HS-5 (cell line): ENCODE measurements around the gene FAM20B.
"Not testable (repeated sequence)": the region's sequence is repeated elsewhere in the genome, so short reads cannot be mapped to it uniquely, and the experiment has no call there.

Experiments
- DNase-seq: peaks from one replicate; pipeline ENCODE4 v3.0.0-alpha.2; 2012; ENCODE audit warnings: low read depth

Gene FAM20B, protein sequence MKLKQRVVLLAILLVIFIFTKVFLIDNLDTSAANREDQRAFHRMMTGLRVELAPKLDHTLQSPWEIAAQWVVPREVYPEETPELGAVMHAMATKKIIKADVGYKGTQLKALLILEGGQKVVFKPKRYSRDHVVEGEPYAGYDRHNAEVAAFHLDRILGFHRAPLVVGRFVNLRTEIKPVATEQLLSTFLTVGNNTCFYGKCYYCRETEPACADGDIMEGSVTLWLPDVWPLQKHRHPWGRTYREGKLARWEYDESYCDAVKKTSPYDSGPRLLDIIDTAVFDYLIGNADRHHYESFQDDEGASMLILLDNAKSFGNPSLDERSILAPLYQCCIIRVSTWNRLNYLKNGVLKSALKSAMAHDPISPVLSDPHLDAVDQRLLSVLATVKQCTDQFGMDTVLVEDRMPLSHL

DNA sequence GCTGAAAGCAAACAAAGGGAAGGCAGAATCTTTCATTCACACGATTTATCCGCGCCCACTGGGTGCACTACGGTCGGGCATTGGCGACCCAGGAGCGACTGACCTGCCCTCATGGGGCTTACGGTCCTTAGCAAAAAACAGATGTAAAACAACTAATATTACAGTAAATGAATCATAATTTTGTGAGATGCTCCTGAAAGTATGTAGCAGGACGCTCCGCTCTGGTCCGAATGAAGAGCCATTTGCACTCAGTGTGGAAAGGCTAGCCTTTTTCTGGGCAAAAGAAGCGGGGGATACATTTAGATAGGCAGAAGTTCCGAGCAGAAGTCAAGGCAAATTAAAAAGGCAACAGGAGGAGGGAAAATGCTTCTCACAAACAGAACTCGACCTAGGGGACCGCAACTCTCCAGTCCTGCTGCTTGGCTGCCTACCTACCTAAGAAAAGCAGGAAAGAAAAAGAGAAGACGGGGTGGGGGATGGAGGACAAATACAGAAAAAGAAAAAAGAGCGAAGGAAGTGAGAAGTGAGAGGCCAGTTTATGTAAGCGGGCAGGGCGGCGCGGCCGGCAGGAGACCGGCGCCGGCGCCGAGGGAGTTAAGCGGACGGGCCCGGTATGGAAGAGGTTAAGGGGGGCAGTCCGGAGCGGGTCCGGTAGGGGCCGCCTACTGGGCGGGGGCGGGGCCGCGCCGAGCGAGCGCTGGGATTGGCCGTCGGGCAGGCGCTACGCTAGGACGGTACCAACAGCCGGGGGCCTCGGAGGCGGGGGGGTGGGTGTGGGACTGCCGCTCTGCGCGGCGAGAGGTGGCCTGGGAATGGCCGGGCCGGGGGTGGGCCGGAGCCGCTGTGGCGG lies at the start of gene FAM20B:
TSS of gene FAM20B (plus strand) at position 770 of the 850 bp plus-strand sequence. CDS start 17,954 bp downstream, outside the sequence.
- DNase-seq = peak; percentile 65

DNA sequence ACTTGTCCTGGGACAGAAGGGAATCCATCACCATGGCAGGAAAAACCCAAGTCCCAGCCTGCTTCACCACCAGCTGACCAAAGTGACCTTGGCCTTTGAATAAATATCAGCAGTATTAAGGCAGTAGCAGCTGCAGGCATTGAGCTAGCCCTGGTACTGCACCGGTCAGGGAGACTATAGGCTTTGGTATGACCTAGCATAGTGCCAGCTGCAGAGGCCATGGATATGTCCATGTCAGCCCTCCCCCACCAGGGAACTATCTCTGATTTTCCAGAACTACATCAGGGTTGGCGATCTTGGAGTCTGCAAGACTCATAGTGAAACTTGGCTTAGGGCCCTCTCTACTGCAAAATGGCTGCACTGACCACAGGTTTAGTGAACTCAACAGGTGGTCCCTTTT lies 49.2 kb upstream of the FAM20B start:
- no peak for DNase-seq

DNA sequence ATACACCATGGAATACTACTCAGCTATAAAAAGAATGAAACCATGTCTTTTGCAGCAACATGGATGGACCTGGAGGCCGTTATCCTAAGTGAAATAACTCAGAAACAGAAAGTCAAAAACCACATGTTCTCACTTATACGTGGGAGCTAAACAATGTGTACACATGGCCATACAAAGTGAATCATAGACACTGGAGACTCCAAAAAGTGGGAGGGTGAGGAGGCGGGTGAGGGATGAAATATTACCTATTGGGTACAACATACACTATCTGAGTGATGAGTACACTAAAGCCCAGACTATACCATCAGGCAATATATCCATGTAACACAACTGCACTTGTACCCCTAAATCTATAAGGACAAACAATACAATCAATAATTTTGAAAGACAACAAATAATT lies 39.5 kb upstream of the FAM20B start:
- DNase-seq = no peak

DNA sequence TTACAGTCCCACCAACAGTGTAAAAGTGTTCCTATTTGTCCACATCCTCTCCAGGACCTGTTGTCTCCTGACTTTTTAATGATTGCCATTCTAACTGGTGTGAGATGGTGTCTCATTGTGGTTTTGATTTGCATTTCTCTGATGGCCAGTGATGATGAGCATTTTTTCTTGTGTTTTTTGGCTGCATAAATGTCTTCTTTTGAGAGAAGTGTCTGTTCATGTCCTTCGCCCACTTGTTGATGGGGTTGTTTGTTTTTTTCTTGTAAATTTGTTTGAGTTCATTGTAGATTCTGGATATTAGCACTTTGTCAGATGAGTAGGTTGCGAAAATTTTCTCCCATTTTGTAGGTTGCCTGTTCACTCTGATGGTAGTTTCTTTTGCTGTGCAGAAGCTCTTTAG lies 37.5 kb upstream of the FAM20B start:
- DNase-seq = not testable (repeated sequence)

DNA sequence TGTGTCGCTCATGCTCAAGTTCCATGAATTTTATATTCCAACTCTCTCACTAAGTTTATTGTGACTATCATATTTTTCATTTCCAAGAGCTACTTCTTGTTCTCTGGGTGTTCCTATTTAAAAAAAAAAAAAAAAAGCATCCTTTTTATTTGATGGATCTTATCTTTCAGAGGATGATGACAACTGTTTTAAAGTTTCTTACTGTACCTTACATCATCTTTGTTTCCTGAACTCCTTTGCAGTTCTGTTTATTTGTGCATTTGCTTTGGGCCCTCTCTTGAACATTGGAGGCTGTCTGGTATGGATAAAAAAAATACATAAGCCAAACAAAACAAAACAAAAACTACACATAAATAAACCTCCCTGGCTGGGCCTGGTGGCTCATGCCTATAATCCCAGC lies 32.1 kb upstream of the FAM20B start:
- no peak for DNase-seq

DNA sequence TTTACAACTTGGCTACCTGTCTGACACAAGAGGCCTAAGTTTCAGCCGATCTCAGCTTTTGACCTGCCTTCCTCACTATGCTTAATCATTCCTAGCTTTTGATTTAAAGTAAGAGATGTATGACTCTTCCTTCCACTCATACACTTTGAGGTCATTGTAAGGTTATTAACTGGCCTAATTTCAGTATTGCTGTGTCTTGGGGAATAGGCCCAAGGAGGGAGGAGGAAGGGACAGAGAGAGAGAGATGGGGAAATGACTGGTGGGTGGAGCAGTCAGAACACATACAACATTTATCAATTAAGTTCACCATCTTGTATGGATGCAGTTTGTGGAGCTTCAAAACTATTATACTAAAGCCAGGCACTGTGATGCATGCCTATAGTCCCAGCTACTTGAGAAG lies 28.3 kb upstream of the FAM20B start:
- DNase-seq = no peak

DNA sequence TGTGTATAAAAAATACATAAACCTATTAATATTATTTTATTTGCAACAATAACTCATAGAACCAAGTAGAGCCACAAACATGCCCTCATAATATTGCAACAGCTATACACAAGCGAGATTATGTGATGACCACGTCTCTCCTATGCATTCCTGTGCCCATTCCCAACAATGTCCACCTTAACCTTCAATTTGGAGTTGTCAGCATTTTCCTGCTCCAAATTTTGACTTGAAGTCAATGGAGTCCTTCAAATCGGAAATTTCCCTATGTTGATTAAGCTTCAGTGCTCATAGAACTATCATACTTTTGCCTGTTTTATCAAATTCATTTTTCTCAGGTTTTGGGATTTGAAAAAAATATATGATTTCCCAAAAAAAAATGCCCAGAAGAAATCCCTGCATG lies 27.4 kb upstream of the FAM20B start:
- no peak for DNase-seq

DNA sequence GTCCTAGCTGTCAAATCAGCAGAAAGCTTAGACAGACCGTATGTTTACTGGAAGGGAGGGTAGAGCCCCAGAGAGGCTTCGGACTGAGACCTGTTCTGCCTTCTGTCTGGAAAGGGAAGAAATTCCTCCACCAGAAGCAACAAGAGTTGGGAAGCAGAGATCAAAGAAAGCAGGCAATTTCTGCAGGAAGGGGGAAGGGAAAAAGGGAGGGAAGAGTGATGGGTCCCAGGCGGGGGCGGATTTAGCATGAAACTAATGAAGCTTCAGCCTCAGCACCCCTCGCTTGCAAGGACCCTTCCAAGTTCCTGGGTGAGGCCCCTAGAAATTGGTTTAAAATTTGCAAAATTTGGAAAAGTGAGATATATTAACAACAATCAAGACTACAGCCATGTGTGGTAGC lies 26.6 kb upstream of the FAM20B start:
- DNase-seq = no peak

DNA sequence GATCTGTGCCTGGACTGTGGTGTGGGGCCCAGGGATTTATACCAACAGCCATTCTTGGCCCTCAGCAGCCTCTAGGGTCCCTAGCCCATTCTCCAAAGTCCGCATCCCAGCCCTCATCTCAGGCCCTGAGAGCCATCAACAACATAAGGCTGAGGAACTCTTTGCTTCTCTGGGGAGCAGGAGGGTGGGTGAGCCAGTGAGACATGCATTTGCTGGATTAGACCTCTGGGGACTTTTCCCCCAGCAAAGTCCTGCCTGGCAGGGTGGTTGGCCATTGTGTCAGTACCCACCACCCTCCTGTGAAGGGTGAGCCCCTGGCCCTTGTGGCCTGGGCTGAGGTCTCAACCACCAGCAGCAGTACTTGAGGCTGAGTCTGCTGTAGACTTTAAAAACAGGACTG lies 24.2 kb upstream of the FAM20B start:
- DNase-seq = no peak

DNA sequence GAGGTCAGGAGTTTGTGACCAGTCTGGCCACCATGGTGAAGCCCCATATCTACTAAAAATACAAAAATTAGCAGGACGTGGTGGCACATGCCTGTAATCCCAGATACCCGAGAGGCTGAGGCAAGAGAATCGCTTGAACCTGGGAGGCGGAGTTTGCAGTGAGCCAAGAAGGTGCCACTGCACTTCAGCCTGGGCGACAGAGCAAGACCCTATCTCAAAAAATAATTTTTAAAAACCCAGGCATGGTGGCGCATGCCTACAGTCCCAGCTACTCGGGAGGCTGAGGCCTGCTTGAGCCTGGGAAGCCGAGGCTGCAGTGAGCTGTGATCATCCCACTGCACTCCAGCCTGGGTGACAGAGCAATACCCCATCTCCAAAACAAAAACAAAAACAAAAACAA lies 23.6 kb upstream of the FAM20B start:
- not testable (repeated sequence) for DNase-seq

DNA sequence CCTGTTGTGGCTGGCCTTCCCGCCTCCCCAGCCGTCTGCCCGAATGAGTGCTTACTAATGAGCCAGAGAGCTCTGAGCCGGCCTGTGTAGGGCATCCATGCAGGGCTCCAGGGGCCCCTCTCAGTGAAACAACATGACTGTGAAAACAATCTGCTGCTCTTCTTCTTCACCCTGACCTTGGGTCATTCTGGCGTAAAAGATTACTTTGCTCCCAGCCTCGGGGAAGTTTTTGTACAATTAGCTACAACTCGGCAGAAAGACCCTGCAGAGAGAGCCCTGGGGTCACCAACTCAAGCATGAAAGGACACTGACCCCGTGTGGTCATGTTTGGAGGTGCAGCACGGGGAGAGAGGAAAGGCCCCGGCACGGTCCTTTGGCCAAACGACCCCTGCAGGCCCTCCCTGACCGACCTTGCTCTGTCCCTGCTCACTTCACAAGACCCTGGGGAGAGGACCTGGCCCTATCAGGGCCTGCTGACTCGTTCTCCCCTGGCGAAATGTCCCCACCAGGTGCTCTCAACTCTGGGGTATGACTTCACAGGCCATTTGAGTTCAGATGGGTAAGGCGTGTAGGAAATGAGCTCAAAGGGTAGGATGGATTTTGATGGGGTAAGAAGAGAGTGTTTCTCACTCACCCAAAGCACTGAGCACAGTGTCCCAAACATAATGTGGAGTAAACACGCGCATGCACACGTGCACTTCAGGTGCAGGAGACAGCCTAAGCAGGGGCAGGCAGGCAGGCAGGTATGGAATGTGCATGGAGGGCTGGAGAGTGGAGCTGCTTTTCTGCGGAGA lies 22.9 kb upstream of the FAM20B start:
- no peak for DNase-seq

DNA sequence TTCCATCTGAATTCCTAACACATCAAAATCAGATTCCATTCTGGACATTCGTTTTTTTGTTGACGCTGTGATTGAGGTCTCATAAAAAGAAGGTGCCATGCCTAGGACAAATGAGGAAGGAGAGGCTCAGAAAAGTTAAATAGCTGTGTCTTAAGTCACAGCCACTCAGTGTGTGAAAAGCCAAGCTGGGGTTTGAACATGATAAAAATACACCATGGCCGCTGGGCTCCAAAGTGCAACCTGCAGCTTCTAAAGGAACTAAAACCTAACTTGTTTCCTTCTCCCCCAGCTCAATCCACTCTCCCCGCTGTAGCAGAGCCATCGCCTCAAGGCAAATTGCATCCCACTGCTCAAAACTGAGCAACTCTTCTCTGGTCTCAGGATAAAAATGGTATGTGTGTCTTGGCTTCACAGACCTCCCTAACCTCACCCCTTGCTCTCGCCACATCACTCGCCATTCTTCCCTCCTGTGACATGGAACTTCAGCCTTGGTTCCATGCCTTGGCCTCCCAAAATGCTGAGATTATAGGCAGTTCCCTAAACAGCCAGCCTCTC lies 22.1 kb upstream of the FAM20B start:
- DNase-seq = no peak

DNA sequence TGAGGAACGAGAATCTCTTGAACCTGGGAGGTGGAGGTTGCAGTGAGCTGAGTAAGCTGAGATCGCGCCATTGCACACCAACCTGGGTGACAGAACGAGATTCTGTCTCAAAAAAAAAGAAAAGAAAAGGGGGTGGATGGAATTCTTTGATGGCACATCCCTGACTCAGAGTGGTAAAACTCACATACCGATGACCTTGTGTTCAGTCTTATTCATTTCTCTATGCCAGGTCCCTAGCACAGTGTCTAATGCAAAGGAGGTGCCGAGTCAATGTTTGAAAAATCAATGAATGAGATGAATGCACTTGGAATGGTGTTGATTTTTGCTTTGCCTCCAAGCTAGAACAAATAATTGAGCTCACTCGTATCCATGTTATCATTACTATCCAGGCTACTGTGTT lies 18.5 kb upstream of the FAM20B start:
- no peak for DNase-seq

DNA sequence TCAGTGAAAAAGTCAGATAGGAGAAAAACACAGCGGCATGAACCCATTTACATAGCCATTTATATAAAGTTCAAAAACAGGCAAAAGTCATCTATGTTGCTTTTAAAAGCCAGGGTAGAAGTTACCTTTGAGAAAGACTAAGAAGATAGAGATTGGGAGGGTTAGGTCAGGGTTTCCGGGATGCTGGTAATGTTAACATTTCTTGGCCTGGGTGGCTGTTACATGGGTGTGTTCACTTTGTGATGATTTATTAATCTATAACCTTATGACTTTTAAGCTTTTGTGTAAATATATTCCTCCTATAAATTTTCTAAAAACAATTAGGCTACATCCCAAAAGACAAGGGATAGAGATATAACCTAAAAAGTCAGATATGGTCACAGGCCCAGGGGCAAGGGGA lies 15.0 kb upstream of the FAM20B start:
- DNase-seq = no peak

DNA sequence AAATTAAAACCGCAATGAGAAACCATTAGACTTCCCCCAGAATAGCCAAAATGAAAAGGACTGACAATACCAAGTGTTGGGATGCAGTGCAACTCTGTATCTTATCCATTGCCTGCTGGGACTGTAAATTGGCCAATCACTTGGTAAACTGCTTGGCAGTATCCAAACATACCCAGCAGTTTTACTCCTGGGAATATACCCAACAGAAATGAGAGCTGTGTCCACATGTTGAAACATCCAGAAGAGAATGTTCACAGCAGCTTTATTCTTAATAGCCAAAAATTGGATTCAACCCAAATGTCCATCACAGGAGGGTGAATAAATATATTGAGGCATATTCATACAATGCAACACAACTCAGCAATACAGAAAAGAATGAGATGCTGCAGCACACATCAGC lies 13.7 kb upstream of the FAM20B start:
- DNase-seq = no peak

DNA sequence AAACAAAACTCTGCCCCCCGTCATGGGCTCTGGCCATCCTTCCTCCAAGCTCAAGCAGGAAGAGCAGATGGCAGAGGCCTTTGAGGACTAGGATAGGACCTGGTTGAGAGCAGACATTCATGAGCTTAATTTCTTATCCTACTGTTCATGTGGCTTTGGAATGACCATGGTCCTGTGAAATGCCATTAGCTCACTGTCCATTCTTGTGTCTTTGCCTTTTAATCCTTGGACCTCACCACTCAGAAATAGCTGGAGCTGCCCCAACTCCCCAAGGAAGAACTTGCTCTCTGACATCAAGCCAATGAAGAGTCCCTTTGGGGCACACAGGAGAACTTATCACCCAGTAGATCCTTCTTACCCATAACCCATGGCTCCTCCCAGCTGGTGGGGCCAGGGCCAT lies 11.6 kb upstream of the FAM20B start:
- no peak for DNase-seq

DNA sequence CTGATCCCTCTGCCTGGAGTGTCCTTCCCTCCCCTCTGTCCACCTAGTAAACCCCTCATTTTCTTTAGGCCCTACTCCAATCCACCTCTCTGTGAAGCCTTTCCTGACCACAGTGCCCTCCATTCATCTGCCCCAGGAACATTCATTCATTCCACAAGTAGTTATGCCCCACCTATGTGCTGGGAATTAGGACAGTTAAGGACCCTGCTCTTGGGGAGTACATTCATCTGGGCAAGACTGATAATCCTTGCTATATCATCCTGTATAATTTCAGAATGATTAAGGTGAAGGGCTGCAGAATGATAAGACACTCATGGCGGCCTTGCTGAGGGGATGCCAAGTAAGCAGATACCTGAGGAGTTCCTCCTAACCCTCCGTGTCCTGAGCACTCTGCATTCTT lies 10.3 kb upstream of the FAM20B start:
- DNase-seq = no peak

DNA sequence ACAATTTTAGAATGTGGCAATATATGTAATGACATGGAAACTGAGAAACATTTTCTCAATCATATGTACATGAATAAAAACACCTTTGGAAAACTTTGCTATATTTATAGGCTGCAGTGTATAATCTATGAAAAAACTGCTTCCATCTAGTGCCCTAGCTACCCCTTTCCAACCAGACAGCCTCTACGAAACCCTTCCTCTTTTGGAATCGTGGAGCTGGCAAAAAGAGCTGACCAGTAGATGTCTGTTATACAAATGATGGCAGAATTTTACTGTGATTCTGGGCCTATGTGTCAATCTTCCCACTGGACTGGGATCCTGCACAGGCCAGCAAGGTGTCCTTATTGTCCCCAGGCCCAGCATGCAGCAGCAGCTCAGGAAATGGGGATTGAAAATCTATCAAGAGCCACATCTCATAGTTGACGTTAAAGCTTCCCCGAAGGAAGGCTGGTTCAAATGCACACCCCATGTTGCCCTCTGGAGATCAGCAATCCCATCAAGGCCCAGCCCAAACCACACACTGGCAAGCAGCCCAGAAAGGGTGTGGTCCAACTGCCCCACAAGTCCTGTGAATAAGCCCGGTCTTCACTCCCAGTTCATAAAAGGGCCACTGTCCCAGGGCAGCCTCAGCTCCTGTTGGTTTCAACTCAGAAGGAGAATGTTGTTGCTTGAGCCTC lies 8.8 kb upstream of the FAM20B start:
- DNase-seq = peak; percentile 69

DNA sequence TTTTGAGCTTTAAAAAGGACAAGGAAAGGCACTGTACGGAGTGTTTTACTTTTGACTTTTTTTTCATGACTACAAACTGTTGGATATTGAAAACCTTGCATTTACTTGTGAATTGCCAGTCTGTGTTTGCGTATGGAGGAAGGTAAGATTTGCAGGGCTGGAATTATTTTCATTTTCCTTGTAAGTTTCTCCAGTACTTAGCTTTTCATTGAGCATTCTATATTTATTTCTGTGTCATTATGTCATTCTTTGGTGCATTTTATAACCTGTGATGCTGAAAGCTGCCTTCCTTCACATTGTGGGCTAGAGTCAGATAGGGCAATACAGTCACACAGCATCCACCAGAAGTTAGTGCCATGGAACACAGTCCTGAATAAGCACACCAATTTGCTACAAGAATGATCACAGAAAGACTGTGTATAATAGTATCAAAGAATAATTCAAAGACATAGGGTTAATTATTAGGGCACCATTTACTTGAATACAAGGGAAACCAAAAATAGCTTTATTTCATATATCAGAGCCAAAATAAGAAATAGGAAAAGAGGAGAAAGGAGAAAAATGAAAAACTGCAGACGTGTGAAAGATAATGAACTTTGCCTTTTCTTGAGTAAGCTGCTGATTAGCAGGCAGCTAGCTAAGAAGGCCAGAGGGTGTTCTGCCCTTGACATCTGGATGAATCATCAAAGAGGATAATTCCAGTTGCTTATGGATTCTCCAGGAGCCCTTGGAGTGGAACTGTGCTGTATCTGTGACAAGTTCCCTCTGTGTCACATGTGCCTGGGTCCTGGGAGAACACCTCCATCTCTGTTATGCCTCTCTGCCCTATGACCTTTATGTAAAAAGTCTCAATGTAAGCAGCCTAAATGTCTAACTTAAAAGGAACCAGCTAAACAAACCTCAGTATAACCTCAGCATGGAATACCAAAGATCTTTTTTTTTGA lies 8.0 kb upstream of the FAM20B start:
- DNase-seq = no peak

DNA sequence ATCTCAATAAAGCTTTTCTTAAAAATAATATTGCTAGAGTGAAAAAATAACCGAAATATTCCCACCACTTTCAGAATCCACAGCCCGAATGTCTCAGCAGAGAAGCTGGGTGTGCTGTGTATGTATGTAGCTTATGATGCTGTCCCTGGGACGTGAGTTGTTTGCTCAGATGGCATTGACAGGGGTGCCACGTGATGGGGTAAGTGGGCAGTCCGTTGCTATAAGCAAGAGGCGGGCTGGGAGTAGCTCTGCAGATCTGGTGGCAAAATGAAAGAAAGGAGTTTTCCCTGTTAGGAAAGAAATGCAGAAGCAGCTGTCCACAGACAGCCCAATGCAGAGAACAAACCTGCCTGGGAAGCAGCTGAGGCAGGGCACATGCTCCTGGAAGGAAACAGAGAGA lies 3.8 kb upstream of the FAM20B start:
- no peak for DNase-seq
